Stimulated activated CD4-positive, alpha-beta T cell treated with anti-CD3 and anti-CD28 coated beads, Interleukin-4, amount 100 ng/mL, for 1 hour (primary cell): ENCODE results near the gene PRG2.
"Not testable (repeated sequence)": the region's sequence is repeated elsewhere in the genome, so short reads cannot be mapped to it uniquely, and the experiment has no call there.

Experiments used
- DNase-seq: peaks from one replicate; pipeline ENCODE4 v3.0.0-alpha.2; 2020

The PRG2 gene

DNA sequence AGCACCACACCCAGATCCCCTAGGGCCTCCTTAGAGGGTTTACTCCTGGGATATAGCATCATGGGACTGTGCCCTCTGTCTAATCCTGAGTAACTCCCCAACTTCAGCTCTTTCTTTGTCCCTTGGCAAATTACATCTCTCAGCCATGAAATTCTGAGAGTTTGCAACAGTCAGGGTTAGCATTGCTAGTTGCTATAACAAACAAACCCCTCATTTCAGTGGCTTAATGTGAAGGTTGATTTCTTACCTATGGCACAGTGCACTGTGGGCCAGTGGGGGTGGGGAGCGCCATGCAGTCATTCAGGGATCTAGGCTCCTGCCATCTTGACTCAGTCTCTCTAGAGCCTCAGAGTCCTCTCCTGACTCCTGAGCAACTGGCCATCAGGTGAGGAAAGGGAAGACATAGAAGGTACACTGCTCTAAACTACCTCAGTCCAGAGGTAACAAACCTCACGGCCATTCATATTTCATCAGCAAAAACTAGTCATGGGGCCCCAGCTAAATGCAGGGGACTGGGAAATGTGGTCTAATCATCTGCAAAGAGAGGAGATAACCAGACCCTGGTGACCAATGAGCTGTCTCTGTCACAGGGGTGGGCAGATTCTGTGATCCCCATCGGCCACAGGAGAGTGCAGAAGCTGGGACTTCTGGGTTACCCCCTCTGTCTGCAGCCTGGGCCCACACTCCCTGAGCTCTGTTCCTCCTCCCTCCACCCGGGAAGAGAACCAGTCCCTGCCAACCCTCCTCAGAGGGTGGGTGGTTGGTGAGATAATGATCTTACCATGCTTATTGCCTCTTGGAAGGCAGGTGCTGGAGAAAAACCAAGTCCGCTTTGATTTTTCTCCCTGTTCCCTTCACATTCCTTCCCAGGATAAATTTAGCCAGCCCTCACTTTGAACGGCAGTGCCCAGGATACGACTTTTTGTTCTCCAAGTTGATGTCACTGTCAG lies 27.0 kb downstream of the PRG2 start:
- DNase-seq: no peak

DNA sequence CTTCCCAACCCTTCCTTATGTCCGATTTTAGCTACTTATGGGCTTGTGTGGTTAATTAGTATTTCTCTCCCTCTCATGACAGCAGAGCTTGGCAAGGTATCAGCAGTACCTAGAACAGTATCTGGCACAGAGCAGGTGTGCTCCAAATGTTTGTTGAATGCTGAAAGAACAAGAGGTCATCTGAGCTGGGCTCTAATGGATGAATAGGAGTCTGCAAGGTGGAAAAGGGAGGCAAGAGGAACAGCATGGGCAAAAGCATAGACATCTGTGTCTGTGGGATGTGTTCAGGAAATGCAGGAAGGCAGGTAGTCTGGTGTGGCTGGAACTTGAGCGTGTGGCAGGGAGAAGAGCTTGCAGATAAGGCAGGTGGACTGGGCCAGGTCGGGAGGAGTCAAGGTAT lies 28.5 kb downstream of the PRG2 start:
- DNase-seq: no peak

DNA sequence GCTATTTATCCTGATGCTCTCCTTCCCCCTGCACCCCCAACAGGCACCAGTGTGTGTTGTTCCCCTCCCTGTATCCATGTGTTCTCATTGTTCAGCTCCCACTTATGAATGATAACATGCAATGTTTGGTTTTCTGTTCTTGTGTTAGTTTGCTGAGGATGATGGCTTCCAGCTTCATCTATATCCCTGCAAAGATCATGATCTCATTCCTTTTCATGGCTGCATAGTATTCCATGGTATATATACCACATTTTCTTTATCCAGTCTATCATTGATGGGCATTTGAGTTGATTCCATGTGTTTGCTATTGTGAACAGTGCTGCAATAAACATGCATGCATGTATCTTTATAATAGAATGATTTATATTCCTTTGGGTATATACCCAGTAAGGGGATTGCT lies 29.0 kb downstream of the PRG2 start:
- DNase-seq: not testable (repeated sequence)

DNA sequence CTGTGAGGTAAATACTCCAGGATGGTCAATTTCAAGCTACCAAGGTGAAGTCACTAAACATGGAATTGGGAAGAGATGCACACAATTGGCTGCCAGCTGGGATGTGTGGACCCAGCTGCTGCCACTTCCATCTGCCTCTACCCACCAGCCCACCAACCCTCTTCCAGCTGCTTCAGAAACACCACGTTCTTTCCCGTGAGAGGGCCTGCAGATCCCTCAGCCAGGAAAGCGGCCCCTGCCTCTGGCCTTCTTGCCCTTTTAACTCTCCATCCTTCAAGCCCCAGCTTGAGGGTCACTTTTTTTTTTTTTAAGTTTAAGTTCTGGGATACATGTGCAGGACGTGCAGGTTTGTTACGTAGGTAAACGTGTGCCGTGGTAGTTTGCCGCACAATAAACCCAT lies 29.5 kb downstream of the PRG2 start:
- DNase-seq: no peak

DNA sequence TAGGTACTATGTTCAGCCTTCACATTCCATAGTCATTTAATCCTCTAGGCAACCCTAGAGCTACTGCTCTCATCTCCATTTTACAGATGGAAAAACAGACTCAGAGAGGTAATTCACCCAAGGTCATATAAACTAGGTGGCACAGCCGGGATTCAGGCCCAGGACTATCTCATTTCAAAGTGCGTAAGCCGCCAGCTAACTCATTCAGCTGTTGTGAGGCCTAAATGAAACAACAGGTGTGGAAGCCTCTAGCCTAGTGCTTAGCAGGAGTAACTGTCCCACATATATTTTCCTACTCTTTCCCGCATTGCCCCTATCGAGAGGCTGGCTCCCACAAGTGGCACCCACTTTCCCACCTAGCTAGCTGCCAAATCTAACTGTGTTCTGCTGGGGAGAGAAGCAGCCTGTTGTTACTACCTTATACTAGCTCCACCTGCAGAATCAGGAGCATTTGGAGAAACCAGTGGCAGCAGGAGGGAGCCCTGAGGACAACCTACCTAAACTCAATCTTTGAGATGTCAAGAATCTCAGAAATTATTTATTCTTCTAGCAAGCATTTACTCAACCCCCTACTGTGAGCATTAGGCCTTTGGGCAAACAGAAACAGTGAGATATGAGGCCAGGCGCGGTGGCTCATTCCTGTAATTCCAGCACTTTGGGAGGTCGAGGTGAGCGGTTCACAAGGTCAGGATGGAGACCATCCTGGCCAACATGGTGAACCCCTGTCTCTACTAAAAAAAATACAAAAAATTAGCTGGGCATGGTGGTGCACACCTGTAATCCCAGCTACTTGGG lies 30.4 kb downstream of the PRG2 start:
- DNase-seq: no peak

DNA sequence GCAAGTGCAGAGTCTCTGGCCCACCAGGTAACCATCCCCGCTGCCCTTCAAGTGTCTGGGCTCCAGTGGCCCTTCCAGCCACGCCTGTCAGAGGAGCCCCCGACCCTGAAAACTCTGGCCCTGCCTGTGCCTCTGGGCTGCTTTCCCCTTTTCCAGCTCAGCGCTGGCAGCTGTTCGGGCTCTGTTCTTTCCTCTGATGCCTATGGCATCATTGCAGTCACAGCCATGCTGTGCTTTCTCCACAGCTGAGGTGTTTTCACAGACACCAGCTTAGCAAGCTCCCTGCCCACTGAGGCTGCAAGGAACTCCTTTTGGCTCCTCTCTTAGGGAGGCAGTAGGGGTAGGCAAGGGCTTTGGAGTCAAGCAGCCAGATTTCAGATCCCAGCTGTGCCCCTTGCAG lies 31.1 kb downstream of the PRG2 start:
- DNase-seq: no peak

DNA sequence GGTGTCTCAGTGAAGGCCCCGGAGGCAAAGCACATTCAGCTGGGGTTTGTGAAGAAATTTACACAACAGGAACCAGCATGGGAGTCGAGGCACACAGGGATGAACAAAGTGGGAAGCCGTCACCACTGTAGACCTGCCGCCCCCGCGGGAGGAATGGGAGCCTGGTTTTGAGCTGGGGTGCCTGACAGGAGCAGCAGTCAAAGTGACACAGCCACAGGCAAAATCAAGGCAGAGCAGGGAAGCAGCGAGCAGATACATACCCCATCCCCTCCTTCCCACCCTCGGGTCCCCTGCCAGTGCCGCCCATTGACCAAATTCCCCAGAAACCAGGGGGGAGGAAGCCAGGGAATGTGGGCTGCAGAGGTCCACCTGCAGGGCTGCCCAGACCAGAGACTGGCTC lies 31.5 kb downstream of the PRG2 start:
- DNase-seq: no peak

DNA sequence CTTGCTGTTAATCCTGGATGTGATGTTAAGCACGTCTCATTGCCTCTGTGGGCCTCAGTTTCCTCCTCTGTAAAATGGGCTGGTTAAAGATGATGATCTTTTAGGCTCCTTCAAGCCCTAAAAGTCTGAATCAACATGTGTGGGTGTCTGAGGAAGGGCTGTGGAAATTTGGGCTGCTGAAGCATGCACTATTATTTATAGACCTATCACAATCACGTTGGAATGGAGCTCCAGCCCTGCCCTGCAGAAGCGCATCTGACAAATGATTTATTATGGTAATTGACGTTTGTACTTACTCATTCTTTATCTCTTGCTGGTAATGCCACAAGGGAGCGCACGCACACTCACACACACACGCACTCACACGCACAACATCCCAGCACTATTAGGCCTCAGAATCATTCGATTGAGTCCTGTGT lies 31.9 kb downstream of the PRG2 start:
- no peak for DNase-seq

DNA sequence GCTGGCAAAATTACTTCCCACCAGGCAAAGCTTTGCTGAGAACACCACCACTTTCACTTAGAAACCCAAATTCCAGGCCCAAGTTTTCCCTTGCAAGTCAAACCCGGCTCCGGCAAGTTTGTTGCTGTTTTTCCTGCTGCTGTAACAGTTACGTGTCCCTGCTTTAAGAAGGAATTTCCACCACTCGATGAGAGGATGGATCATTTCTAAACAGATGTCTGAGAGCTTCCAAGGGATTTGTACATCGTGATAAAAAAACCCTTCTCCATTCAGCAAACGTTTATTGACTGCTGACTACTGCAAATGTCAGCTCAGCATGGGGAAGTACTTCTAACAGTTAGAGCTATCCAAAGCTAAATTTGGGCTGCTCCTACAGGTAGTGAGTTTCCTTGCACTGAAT lies 32.6 kb downstream of the PRG2 start:
- DNase-seq: no peak

DNA sequence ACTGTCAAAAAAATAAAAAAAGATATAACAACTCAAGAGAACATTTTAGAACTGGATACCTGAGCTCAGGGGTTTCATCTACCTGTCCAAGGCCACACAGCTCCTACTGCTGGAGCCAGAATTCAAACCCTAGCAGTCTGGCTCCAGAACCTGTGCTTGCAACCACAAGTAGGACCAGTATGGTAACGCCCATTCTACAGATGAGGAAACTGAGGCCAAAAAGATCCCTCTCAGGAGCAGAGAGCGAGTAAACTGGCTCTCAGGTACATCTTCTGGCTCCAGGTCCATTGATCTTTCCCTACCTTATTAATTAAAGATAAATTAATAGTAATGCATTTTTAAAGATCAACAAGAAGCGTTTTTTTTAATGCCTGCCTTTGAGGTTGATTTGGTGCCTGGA lies 33.1 kb downstream of the PRG2 start:
- DNase-seq: no peak

DNA sequence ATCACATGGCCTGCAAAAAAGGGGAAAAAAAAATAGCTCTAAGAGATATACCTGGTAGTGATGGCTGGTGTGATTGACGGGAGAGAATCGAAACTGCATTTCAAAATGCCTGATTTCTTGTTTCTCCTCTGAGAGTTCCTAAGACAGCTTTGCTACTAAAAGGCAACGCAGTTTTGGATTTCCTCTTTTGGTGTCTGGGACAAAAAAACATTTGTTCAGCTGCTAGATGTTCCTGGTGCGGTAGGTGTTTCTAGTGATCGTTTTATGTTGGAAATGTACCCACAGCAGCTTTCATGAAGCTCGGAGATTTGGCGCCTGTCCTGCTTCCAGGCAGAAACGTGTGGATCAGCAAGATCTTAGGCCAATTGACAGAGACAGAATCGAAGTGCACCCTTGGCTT lies 34.2 kb downstream of the PRG2 start:
- no peak for DNase-seq

DNA sequence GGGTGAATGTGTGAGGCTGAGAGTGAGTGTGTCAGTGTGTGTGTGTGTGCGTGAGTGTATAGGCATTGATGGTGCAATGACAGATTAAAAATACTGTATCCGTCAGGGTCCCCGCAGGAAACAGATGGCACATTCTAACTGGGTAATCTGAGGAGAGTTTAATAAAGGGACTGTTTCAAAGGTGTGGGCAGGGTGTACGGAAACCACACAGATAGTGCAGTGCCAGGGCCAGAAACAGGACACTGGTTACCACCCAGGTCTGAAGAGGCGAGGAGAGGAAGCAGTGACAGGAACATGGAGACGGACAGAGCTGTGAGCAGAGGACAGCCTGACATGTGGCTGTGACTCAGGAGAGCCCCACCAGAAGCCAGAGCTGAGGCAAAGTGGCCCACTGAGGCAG lies 35.8 kb downstream of the PRG2 start:
- DNase-seq: no peak

DNA sequence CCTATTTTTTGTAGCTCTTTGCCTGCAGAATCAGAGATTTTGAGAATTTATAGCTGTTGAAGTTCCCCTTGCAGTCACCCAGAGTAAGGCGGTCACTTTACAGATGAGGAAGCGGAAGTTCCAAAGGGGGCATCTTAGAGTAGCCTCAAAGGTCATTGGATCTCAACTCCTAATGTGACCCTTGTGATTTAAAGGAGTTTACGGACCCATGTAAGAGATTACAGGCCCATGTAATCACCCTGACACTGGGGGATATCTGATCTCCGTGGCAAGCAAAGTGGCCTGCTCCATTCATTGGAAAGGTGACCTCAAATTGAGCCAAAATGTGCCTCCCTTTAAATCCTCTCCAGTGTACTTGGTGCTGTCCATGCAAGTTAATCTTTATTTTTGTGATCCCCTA lies 36.6 kb downstream of the PRG2 start:
- no peak for DNase-seq

DNA sequence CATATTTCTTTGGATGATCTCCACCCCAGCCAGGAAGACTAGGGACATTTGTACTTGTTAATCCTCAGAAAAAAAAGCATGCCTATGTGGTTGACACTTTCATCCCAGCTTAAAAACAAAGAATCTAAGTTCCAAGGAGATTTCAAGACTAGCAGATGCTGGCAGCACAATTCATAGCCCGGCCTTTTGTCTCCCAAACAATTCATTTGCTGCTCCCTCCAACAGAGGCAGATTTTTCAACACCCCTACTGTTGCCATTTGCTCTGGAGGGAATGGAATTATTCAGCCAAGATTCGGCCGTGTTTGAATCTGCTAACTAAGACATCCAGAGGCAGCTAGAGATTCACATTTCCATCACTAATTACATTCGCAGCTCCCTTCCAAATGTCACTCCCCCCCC lies 37.0 kb downstream of the PRG2 start:
- DNase-seq: no peak

DNA sequence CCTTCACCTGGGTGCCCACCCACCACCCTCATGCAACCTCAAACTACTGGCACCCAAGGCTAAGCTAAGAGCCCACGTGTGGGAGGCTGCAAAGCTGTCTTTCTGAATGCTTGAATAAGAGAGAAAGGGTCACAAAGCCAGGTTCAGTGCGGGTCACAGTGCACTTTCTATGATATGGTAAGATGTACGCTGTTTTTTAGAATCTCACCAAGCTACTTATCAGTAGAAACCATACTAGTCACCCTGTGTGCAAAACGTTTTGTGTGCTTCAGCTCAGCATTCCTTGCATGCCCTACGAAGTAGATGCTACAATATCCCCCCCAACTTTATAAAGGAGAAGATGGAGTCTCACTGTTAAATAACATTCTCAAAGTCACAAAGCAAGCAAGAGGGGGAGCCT lies 37.4 kb downstream of the PRG2 start:
- DNase-seq: no peak

DNA sequence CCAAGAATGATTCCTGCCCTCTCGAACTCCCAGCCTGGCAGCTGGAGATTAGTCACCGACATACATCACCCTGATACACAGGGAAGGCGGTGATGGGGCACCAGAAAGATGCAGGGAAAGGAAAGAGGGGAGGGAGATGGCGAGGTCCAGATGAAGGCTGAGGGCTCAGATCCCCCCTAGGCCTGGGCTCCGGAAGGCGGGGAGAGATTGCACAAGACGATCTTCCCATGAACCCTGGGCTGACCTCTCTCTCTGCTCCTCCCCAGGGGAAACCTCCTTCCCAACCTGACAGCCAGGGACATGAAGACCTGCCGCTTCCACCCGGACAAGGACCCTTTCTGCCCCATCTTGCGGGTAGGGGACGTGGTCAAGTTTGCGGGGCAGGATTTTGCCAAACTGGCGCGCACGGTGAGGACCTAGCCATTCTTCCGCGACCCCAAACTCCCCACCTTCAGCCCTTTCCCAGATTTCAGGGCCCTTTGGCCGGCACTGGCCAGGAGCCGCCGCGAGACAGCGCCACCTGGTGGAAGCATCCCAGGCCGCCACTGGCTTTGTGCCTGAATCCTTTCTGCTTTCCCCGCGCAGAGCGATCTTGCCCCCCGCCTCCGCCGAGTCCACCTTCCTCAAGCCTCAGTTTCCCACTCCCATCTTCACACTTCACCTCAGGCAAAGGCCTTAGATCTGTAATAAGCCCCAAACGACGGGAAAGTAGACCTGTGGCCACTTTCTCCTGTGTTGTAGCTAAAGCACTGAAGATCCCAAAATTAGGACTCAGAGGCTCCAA lies 40.8 kb downstream of the PRG2 start:
- DNase-seq: peak; percentile 68

DNA sequence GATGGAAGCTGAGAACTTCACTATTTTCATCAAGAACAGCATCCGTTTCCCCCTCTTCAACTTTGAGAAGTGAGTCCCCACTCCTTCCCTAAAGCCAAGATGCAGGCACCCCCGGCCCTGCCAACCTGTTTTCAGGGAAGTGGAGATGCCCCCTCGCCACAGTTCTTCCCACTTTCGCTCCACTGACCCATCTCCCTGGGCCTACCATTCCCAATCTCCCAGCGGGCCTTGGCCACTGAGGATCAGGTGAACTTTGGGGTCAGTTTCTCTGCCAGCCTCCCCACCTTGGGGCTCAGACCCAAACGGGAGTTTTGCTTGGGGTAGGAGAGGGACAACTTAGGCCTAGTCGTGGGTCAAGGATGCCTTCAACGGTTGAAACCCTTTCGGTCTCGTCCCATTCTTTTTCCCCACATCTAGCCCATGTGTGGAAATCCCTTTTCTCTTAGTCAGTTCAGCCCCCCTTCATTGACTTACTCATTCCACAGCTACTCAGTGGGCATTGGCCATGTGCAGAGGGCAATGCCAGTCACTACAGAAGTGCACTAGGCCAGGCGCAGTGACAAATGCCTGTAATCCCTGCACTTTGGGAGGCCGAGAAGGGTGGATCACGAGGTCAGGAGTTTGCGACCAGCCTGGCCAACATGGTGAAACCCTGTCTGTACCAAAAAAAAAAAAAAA lies 41.7 kb downstream of the PRG2 start:
- DNase-seq: no peak

DNA sequence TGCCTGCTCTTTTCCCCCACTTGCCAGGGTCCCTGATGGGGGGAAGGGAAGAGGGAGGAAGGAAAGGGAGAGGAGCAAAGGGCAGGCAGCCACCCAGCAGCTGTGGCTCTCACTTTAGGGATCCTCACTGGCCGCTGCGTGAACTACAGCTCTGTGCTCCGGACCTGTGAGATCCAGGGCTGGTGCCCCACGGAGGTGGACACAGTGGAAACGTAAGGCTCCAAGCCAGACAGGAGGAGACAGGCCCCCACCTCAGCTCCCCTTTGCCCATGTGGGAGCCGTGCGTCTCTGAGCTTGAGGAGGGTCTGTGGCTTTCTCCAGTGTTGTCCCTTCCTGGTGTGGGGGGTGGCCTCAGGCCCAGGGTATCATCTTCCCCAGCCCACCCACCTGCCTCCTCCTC lies 42.4 kb downstream of the PRG2 start:
- DNase-seq: no peak

DNA sequence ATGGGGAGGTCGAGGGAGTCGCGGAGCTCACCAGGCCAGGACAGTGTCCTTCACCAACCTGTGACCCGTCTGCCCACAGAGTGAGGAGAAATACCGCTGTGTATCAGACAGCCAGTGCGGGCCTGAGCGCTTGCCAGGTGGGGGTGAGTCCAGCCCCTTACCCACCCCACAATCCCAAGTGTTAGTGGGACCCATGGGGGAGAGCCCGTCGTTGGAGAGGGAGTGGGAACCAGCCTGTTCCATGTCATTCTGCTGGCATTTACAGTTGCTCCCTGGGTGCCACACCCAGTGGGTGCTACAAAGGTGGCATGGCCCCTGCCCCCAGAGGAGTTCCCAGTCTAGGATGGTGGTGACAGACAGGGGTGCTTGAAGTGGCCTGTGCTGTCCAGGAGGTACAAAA lies 43.1 kb downstream of the PRG2 start:
- no peak for DNase-seq

DNA sequence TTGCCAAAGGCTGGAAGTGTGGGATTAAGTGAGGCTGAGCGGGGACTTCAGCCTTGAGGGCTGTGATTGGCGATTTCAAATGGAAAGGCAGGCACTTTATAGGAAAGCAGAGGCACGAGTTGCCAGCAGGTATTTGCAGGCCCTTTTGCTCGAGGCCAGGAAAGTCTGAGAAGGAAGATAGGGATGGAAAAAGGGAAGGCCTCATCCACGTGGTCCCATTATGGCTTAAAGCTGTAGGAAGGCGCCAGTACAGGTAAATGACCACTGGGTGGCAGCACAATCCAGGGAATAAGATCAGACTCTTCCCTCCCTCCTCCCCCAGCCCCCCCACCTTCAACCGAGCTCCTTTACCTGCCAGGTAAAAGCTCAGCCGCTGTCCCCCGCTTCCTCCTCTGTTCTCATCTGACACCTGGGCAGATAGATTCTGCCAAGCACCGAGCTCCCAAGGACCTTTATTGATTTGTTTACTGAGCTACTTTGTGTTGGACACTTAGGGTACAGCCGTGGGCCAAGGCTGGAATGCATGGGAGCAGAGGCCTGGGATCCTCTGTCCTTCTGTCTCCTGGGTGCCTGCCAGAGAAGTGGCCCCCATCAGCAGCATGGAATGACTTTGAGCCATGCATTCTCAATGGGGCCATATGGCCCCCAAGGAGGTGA lies 44.8 kb downstream of the PRG2 start:
- DNase-seq: peak; percentile 68

DNA sequence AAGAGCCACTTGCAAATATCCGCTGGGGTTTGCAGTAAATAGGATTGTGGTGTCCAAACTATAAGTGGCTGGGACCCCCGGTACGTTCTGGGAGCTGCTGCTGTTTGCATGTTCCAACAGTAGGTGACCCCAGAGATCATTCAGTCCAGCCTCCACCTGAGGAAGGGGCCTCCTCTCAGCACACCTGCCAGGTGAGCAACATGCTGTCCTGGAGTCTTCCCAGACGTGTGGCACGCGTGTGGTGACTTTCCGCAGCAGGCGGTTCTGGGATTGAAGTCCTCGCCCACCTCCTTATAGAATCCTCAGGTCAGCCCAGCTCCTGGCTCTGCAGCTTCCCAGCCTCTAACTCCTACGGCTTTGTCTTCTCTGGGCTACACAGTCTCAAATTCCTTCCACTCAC lies 45.6 kb downstream of the PRG2 start:
- DNase-seq: no peak

DNA sequence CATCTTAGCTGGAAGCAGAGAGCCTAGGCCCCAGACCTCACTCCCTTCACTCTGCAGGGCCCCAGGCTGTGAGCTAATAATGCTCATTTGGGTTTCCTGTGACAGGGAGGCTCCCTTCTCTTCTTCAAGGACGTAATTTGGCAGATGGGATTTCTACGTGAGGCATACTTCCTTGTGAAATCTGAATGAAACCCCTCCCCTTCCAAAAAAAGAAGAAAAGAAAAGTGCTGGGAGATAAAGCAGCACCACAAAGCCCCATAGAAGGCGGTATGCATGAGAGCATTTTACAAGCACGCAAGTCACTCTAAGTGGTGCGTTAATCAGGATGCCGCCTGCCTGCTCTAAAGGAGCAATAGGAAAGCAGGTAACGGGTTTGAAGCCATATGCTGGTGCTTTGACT lies 46.6 kb downstream of the PRG2 start:
- DNase-seq: no peak
